ENCODE data around the gene LRRC59.
"Not testable (repeated sequence)": the region's sequence is repeated elsewhere in the genome, so short reads cannot be mapped to it uniquely, and the experiment has no call there.

The LRRC59 gene

DNA sequence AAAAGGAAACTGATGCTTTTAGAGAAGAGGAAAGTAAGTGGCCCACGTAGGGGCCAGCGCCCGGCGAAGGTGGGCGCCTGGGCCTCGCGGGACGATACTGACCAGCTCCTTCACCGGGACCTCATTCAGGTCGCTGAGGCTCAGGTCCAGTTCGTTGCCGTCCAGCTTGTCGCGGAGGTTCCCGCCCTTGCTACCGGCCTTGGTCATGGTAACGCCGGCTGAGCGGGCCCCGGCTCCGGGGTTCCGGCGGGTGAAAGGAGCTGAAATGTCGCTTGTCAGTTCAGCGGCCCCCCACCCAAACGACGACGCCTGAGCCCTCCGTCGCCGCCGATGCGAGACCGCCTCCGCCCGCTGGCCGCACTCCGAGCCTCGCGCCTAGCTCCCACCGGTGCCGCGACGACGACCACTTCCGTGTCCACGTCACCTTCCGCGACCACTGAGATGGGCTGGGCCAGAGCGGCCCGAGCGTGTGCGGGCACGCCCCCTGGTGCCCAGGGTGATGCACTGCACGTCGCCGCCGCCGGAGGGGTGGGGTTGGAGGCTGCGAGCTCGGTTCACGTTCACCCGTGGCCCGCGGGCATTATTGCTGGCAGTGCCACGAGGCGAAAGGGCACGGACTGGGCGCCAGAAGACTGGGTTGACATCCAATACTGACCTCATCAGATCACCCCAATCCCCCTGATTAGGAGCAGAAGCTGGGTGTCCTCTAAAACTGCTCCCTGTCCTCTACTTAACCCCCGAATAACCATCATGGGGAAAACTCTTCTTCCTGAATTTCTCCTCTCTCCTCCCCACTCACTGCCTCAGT, at the start of gene LRRC59:
LRRC59 (minus strand) TSS at position 413 of the 808 bp plus-strand sequence; CDS start at position 207, 206 bp downstream.
- DNase-seq (ENCODE audit: low read depth), result peak; percentile 75

DNA sequence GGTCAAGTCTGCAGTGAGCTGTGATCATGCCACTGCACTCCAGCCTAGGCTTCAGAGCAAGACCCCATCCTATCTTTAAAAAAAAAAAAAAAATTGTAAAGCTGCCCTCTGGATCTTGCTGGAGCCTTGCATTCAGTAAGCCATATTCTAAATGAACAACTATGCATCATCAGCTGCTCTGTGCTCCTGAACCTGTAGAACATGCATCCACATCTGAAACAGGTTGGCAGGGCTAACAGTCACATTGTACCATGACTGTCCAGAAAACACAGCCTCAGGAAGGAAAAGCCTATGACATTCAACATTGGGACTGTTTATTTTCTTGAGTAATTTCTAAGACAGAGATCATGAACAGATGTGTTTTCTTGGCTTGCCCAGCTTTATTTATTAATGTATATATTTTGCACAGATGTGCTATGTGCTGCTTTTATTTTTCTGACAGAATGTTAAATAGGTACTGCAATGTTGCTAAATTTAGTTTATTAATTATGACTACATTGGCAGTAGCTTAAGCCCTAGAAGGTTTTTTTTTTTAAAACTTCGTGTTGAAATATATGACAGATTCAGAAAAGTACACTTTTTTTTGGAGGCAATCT, 48.5 kb upstream of the LRRC59 start:
- no peak for DNase-seq (ENCODE audit: low read depth)

DNA sequence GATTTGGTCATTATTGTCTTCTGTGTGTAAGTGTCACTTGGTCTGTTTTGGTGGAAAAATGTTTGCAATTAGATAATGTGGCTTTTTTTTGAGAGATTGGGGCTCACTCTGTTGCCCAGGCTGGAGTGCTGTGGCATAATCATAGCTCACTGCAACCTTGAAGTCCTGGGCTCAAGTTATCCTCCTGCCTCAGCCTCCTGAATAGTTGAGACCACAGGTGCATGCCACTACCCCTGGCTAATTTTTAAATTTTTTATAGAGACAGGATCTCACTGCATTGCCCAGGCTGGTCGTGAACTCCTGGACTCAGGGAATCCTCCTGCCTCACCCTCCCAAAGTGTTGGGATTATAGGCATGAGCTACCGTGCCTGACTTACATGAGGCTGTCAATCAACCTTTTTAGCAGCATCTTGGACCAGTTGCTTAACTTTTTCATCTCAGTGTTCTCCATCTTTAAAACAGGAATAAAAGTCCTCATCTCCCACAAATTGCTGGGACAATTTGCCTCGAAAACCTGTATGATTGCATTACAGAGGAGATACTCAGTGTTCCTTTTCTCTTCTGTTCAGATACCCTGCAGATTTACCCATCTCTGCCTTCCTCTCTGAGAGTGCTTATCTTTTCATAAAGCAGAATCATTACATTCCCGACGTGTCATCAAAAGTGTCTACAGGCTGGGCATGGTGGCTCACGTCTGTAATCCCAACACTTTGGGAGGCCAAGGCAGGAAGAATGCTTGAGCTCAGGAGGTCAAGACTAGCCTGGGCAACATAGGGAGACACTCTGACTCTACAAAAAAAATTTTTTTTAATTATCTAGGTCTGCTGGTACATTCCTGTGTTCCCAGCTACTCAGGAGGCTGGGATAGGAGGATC, 47.8 kb upstream of the LRRC59 start:
- no peak for DNase-seq (ENCODE audit: low read depth)

DNA sequence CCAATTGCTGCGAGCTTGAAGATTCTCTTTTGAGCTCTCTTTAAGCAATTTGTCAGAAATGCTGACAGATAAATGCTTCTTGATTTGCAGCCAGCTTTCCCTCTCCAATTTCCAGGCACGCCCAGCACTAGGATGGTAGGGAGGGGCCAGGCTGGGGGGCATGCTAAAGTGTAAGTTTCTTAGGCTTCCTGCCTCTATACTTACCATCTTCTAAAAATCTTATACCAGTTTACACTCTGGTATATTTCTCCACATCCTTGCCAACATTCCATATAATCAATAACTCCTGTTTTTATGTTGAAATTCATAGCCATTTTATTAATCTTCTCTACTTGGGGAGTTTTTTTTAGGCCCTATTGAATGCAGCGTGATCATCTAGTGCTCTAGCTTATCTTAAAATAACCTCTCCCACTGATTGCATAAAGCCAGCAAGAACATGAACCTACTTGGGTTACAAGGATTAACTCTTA, 46.2 kb upstream of the LRRC59 start:
- DNase-seq (ENCODE audit: low read depth), result no peak

DNA sequence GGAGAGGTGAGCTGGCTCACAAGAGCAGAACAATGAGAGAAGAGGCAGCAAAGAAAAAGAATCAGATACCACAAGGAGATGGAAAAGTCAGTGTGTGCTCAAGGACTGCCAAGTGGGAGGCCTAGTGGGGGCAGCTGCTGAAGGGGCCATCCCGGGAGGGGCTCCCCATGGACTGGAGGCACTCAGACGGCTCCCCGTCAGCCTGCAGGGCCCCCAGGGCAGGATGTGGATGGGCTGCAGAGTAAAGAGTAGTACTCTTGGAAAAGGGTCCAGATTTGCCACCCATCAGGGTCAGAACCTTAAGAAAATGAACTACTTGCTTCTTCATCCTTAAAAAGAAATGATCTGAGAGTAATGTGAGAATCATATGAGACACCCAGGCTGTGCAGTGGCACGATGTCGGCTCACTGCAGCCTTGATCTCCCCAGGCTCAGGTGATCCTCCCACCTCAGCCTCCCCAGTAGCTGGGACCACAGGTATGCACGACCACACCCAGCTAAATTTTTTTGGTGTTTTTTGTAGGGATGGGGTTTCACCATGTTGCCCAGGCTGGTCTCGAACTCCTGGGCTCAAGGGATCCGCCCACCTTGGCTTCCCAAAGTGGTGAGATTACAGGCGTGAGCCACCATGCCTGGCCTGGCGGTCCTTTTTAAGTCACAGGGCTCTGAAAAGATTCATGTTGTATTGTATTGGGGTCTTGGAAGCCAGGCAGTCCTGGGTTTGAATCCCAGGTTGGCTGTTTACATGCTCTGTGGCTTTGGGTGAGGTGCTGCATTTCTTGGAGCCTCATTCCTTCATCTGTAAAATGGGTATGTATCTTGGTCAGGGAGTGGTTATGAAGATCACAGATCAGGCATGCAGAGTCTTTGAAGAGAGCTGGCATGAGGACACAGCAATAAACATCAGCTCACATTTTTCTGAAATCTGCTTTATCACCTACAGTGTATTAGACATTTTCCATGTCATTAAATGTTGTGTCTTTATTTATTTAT, 43.8 kb upstream of the LRRC59 start:
- no peak for DNase-seq (ENCODE audit: low read depth)

DNA sequence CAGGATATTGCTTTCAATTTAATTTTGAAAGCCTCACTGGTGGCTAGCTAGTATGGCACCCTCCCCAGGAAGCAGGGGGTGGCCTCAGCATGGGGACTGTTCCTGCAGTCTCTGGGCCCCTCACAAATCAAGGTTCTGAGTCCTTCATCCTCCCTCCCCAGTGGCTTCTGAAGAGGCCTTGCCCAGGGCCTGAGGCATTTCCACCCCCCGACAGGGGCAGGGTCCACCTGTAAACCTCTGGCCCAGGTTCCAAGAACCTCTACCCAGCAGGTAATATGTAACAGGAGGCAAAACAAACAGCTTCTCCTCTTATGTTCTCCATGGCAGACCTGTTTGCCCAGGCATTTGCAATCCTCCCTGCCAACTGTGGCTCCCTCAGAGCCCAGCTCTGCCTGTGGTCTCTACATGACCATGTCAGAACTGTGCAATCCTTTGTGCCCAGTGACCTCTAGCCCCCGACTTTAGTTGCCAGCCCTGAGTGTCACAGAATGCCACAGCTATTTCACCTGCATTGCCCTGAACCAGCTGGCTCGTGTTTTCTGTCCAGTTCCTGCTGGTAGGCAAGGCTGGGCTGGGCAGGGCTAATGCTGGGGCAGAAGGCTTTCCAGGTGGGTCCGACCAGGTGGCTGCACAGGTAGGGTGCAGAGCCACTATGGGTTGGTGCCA, 43.0 kb upstream of the LRRC59 start:
- no peak for DNase-seq (ENCODE audit: low read depth)

DNA sequence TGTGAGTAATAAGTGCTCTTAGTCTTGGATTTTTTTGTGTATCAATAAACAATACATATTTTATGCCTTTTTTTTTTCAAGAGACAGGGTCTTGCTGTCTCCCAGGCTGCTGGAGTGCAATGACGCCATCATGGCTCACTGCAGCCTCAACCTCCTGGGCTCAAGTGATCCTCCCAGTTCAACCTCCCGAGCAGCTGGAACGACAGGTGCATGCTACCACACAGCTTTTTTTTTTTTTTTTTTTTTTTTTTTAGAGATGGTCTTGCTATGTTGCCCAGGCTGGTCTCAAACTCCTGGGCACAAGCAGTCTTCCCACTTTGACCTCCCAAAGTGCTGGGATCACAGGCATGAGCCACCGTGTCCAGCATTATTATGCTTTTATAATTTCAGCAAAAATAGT, 41.7 kb upstream of the LRRC59 start:
- DNase-seq (ENCODE audit: low read depth), result no peak

DNA sequence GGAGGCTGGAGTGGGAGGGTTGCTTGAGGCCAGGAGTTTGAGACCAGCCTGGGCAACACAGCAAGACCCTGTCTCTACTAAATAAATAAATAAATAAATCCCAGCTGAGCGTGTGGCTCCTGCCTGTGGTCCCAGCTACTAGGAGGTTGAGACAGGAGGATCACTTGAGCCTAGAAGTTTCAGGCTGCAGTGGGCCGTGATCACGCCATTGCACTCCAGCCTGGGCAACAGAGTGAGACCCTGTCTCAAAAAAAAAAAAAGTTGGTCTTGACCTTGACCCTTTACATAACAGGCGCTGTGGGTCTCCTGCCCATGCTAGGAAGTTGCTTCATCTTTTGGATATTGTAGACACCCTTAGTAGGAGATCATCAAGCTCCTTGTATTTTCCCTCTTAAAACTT, 40.1 kb upstream of the LRRC59 start:
- DNase-seq (ENCODE audit: low read depth), result no peak

DNA sequence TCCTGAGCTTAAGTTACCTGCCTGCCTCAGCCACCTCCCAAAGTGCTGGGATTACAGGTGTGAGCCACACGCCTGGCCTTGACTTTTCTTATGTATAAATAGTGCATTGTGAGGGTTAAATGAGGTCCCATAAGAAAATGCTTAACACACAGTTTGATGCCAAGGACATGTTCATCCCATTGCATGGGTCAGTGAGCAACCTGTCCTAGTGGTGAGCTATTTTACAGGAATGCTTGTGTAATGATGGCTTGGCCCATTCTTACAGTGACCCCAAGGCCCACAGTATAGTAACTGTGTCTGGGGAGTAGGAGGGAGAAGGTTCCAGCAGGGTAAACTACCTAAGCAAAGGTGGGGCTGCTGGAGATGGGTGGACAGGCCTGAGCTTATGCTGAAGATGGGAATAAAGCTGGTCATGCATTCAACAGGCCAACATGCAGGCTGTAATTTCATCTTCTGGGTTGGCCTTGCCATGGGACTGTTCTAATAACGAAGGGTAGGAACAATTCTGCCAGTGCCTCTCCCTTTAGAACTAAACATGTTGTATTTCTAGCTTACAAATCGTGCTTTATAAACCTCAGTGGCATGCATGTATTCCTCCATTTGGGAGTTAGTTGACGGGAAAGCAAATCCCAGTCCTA, 34.9 kb upstream of the LRRC59 start:
- no peak for DNase-seq (ENCODE audit: low read depth)

DNA sequence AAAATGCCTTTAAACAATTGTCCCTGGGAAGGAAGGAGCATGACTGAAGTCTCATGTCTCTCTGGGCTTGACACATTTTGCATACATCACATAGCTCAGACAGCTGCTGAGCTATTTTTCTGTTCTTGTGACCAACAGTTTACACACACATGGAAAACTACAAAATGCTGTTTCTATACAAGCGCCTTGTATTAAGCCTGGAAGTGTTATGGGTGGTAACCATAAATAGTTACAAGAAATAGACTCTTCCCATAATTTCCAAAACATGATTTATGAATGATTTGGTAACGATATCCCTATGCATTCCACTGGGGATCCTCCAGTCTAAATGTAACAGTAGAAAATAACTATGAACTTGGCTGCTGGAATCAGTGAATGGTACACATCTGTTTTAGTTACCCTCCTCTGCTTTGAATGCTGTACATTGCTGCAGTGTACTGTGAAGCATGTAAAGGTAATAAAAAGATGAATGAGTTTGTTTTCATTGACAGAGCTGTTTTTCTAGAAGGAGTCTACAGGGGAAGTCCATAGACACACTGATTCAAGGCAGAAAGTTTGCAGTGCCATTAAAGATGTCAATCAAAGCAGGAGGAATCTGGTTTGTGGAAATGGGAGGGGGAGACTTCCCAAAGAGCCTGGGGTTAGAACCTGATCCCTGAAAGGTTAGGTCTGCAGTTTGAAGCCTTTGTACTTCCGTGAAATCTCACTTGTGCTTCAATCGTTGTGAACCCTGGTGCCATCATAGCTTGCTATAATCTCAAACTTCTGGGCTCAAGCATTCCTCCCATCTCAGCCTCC, 33.7 kb upstream of the LRRC59 start:
- no peak for DNase-seq (ENCODE audit: low read depth)

DNA sequence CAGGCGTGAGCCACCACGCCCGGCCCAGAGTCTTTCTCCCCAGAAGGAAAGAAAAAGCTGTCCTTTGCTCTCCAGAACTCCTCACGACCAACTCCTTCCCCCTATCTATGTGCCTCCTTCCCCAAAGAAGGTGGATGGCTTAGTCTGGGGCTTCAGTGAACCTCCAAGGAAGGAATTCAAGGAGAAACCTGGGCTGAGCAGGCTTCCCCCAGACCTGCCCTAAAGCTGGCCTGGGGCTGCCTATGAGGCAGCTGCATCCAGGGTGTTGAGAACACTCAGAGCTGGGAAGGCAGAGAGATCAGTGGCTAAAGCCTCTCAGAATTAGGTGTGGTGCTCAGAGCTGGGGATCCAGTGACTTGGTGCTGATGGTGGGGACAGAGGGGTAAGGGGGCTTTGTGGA, 32.5 kb upstream of the LRRC59 start:
- no peak for DNase-seq (ENCODE audit: low read depth)

DNA sequence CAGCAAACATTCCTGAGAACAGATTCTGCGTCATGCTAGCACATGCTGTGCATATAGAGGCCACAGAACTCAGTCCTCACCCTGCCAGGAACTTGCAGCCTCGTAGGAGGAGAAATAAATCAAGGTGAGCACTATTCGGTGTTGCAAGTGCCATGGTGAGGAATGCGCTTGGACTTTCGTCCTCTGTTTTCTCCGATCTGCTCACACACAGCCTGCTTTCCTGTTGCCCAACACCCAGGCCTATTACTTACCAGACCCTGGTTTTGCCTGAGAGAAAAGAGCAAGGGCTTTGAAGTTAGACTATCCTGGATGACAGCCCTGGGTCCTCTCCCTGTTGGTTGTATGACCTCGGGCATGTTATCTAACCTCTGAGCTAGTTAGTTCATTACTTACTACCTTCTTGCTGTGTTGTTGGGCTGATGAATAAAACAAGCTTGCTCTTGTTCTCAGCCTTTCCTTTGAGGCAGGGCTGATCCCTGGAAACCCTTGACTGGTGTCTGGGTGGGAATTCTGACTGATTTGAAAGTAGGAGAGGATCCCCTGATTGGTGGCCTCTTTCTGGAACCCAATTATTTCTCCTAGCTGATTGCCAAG, 31.6 kb upstream of the LRRC59 start:
- DNase-seq (ENCODE audit: low read depth), result no peak

DNA sequence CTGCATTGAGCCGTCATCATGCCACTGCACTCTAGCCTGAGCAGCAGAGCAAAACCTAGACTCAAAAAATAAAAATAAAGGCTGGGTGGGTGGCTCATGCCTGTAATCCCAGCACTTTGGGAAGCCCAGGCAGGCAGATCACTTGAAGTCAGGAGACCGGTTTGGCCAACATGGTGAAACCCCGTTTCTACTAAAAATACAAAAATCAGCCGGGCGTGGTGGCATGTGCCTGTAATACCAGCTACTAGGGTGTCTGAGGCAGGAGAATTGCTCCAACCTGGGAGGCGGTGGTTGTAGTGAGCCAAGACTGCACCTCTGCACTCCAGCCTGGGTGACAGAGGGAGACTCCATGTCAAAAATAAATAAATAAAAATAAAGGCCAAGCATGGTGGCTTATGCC, 30.8 kb upstream of the LRRC59 start:
- DNase-seq (ENCODE audit: low read depth), result not testable (repeated sequence)

DNA sequence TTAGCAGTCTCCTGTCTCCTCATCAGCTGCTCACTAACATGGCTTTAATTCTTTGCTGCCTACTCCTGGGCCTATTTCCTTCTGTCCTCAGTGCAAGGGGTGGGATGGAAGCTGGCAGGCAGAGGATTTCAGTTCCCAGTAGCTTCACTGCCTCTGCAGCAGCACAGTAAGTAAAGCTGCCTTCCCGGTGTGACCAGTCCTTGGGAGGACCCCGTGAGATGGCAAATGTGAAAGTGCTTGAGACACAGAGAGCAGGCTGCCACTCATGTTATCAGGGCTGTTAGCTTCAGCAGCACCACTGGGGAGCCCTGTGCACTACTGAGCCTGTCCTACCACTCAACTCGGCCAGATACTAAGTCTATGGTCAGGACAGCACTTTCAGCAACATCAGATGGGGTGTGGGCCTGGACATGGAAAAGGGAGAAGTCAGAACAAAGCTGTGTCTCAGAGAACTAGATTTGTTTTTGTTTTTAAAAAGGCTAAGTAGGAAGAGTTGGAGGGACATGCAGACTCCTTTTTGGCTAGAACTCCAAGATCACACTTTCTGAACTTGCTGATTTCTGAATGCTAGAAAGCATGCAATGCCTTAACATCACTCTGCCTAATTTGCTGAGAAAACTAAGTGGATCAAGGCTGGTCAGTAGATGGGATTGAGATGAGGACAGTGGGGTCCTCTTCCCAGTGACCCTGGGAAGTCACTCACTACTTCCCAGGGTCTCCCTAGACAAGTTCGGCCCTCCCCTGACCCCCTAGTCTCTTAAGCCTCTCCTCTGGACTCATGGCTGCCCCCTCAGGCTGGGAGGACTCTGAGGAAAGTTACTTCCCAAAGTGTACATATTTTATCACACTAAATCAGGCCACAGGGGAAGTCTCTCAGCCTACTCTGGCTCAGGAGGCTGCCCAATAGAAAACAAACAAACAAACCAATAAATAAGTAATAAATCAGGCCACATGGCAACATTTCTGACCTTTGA, 29.8 kb upstream of the LRRC59 start:
- peak; percentile 63 for DNase-seq (ENCODE audit: low read depth)

DNA sequence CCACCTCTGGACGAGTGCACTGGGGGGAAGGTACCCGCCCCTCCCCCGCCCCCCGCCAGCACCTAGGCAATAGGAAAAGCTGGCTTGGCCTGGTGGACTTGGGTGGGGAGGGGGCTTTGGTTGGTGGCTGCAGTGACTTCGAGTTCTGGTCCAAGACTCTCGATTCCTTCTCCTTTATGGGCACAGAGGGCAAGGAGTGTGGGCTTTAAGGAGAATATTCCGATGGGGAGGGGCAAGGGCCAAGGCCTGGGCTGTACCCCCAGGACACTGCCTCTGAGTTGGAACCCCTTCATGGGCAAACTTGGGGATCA, 29.1 kb upstream of the LRRC59 start:
- DNase-seq (ENCODE audit: low read depth), result no peak

DNA sequence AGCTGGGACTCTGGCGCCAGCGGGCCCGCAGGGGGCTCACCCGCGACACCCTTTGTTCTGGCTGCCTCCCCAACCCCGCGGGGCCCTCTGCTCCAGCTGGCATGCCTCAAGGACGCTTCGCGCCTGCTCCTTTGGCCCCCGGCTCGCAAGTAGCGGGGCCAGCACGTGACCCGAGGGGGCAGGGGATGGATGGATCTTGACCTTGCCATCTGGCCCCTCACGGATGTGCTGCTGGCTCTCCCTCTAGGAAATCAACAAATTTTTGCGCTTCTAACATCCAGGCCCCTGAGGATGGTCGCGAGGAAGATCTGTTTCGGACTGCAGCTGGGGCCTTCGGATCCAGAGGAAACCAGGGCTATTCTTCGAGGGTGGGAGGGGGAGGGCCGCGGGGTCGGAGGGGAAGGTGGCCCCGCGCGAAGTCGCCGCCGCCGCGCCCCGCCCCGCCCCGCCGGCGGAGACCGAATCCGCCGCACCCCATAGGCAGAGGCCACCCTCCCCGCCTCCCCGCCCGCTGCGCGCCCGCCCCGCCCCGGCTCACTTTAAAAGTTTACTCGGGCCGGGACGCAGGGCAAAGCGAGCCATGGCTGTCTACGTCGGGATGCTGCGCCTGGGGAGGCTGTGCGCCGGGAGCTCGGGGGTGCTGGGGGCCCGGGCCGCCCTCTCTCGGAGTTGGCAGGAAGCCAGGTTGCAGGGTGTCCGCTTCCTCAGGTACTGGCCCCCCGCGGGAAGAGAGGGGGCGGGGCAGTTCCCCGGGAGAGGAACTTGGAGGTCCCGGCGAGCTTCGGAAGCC, 28.6 kb upstream of the LRRC59 start, which contains the start of gene ACSF2:
ACSF2 (plus strand) TSS at position 537 of the 790 bp plus-strand sequence; CDS start at position 581, 44 bp downstream.
- DNase-seq (ENCODE audit: low read depth), result peak; percentile 75

All from CMK (cell line).